Measurements from ENCODE around the gene ADORA2B.
A peak's percentile ranks its signal among the peaks of the same experiment; 100 is the strongest.

The ADORA2B gene

GRCh38 chr17:15981646-15982580 is 37.0 kb downstream of the ADORA2B start:
- no peak for DNase-seq (ENCODE audit: low read depth)

- no peak for DNase-seq (ENCODE audit: low read depth)
Observed at GRCh38 chr17:15996322-15996721, 51.4 kb downstream of the ADORA2B start.

- DNase-seq (ENCODE audit: low read depth) = no peak
Observed at GRCh38 chr17:15998031-15998562, 53.2 kb downstream of the ADORA2B start.

- DNase-seq (ENCODE audit: low read depth) = peak; percentile 76
Observed at GRCh38 chr17:15999141-15999973, 54.4 kb downstream of the ADORA2B start, which contains the start of the genes TTC19 and ZSWIM7. Gene TTC19, plus strand, starts transcription at chr17:15999824. Its CDS starts 25 bp downstream, at chr17:15999849. Gene ZSWIM7, minus strand, starts transcription at chr17:15999704. Its CDS starts 110 bp downstream, at chr17:15999594.

- no peak for DNase-seq (ENCODE audit: low read depth)
Observed at GRCh38 chr17:15999974-16000827, 55.3 kb downstream of the ADORA2B start.

- no peak for DNase-seq (ENCODE audit: low read depth)
Observed at GRCh38 chr17:16001226-16001897, 56.4 kb downstream of the ADORA2B start.

- no peak for DNase-seq (ENCODE audit: low read depth)
Observed at GRCh38 chr17:16002708-16003260, 57.9 kb downstream of the ADORA2B start.

- DNase-seq (ENCODE audit: low read depth) = no peak
Observed at GRCh38 chr17:16003841-16004240, 58.9 kb downstream of the ADORA2B start.

GRCh38 chr17:16005636-16006035 is 60.7 kb downstream of the ADORA2B start:
- DNase-seq (ENCODE audit: low read depth) = no peak

- no peak for DNase-seq (ENCODE audit: low read depth)
Observed at GRCh38 chr17:16007439-16007838, 62.5 kb downstream of the ADORA2B start.

GRCh38 chr17:16013943-16014407 is 69.0 kb downstream of the ADORA2B start:
- peak; percentile 60 for DNase-seq (ENCODE audit: low read depth)

GRCh38 chr17:16019347-16019746 is 74.4 kb downstream of the ADORA2B start:
- no peak for DNase-seq (ENCODE audit: low read depth)

GRCh38 chr17:16023881-16024280 is 79.0 kb downstream of the ADORA2B start:
- DNase-seq (ENCODE audit: low read depth) = no peak

- no peak for DNase-seq (ENCODE audit: low read depth)
Observed at GRCh38 chr17:16025202-16025601, 80.3 kb downstream of the ADORA2B start.
